ENCODE data around the gene DHFR2.
"Not testable (repeated sequence)": the region's sequence is repeated elsewhere in the genome, so short reads cannot be mapped to it uniquely, and the experiment has no call there.

Gene DHFR2

GRCh38 chr3:94062513-94063404 lies at the start of gene DHFR2, which contains the start of gene NSUN3:
Gene DHFR2, minus strand, starts transcription at chr3:94062916. Its CDS starts 1,405 bp downstream, at chr3:94061511.
Gene NSUN3, plus strand, starts transcription at chr3:94063061. Its CDS starts 66 bp downstream, at chr3:94063127.
- peak; percentile 68 for DNase-seq

- no peak for DNase-seq
Measured at GRCh38 chr3:94110854-94111253, 48.1 kb upstream of the DHFR2 start.

GRCh38 chr3:94110232-94110631 lies 47.5 kb upstream of the DHFR2 start:
- DNase-seq, result not testable (repeated sequence)

- DNase-seq, result no peak
Measured at GRCh38 chr3:94106268-94106667, 43.6 kb upstream of the DHFR2 start.

DNA sequence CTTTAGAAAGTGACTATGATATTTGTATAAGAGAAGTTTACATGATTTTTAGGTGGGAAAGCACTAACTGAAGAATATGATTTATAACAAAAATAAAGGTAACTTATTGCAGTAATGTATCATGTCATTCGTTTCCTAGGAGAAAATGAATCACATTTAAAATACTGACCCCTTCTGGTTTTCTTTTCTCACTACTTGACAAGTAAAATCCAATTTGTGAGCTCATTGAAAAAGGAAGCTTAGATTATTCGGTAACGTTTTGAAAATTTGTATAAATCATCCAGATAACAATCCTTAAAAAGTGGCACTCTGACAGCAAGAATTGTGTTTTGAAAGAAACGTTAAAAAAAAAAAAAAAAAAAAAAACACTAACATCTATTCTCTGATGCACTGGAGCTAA lies 39.1 kb upstream of the DHFR2 start:
- no peak for DNase-seq

DNA sequence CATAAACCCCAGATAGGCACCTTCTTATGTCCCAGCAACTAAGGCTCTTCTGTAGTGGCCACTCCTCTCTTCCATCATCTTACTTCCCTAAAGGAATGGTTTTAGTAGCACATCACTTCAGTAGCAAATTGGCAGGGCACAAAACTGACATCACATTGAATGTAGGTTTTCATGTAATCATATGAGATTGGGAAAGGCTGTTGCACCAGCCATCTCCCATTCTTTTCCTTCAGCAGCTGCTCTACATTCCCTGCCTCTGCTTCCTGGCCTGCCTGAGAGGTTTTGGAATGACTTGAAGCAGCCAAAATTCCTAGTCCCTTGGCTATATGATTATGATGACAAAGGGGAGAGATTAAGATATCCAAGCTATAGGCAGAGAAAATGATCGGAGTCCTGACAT lies 36.6 kb upstream of the DHFR2 start:
- DNase-seq, result no peak

GRCh38 chr3:94098452-94098851 lies 35.7 kb upstream of the DHFR2 start:
- no peak for DNase-seq

- no peak for DNase-seq
Measured at GRCh38 chr3:94095111-94095510, 32.4 kb upstream of the DHFR2 start.

- no peak for DNase-seq
Measured at GRCh38 chr3:94093151-94093550, 30.4 kb upstream of the DHFR2 start.

DNA sequence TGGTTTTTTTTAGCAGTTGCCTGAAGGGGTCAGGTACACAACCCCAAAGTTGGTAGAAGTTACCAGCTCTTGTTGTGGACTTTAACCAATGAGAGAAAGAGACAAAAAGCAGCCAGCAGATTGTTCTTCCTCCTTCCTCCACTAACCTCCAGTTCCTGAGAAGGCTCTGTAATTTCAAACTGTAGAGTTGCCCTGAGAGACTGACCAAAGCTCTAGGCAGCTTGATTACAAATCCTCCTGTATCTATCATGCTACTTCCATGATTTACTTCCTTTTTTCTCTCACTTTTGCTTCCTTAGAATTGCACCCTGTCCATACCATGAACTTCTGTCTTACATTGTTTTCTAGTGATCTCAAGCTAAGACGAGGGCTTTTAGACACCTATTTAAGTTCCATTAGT lies 29.4 kb upstream of the DHFR2 start:
- DNase-seq, result no peak

GRCh38 chr3:94089126-94089525 lies 26.4 kb upstream of the DHFR2 start:
- DNase-seq, result no peak

DNA sequence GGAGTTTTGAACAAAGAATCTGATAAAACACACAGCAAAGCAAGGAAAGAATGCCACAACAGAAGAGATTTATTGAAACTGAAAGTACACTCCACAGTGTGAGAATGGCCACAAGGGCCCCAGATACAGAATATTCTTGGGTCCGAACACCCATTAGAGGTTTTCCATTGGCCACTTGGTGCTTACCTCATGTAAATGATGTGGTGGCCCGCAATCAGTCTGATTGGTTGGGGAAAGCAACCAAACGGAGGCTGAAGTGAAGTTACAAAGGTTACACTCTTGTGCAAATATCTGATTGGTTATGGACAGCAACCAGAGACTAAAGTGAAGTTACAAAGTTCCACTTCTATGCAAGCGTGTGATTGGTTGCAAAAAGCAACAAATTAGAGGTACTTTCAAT lies 20.5 kb upstream of the DHFR2 start:
- no peak for DNase-seq

- no peak for DNase-seq
Measured at GRCh38 chr3:94082391-94082937, 19.7 kb upstream of the DHFR2 start.

- no peak for DNase-seq
Measured at GRCh38 chr3:94081884-94082283, 19.2 kb upstream of the DHFR2 start.

GRCh38 chr3:94080552-94080951 lies 17.8 kb upstream of the DHFR2 start:
- not testable (repeated sequence) for DNase-seq

GRCh38 chr3:94076055-94076454 lies 13.3 kb upstream of the DHFR2 start:
- no peak for DNase-seq

- no peak for DNase-seq
Measured at GRCh38 chr3:94071713-94072284, 9.1 kb upstream of the DHFR2 start.

GRCh38 chr3:94070341-94070911 lies 7.7 kb upstream of the DHFR2 start:
- DNase-seq, result no peak

- no peak for DNase-seq
Measured at GRCh38 chr3:94069194-94069813, 6.6 kb upstream of the DHFR2 start.

DNA sequence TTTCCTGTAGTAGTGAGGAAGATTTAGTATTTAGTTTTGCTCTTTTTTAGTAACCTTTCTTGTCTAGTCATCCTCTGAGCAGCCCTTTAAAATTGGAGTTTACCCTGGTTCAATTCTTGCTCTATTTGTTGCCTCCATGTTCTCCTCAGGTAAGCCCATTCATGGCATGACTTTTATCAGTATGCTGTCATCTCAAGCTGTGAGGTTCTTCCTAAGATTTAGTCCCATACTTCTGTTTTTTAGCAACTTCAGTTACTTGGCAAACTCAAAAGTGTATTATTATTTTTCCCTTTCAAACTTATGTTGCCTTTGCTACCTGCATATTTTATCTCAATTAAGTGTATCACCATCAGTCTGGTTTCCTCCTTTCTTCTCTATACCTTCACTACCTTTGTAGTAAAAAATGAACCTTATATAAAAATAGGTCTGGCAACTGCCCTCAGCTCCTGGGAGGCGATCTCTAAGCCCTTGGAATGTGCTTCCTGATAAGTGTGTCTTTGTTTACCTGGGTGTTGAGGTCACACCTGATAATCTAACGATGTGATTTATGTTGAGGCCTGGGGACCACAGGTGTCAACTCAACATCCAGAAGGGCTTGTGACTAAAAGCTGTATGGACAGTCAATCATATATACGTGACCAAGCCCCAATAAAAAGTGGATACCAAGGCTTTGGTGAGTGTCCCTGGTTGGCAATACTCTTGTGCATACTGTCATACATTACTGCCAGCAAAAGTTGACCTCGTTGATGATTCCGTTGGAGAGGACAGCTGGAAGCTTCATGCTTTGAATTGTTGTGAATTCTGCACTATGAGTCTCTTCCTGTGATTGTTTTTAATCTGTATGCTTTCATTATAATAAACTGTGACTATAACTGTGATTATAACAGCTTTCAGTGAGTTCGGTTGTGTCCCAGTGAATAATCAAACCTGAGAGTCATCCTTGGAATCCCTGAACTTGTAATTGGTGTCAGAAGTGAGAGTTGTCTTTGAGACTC lies 4.1 kb upstream of the DHFR2 start:
- DNase-seq, result no peak

- DNase-seq, result no peak
Measured at GRCh38 chr3:94065819-94066480, 3.2 kb upstream of the DHFR2 start.
